ENCODE data around the gene SEMA4G.

- no peak for TF ChIP-seq BHLHE40 (IDR thresholded peaks at IDR 0.05; ENCODE audit: low read depth, low read length)
- no peak for TF ChIP-seq ELK1 (IDR thresholded peaks at IDR 0.05; ENCODE audit: low read depth, low read length)
- no peak for TF ChIP-seq CTCF (IDR thresholded peaks at IDR 0.05)
- no peak for TF ChIP-seq MAFK (IDR thresholded peaks at IDR 0.05; ENCODE audit: partially characterized antibody)
- TF ChIP-seq RAD21 (conservative IDR thresholded peaks at IDR 0.05 in 1 of 2, IDR thresholded peaks at IDR 0.05 in 1 of 2), result no peak
- TF ChIP-seq NFE2L2 (conservative IDR thresholded peaks at IDR 0.05; ENCODE audit: low read length), result no peak
- TF ChIP-seq, protein P1, sequence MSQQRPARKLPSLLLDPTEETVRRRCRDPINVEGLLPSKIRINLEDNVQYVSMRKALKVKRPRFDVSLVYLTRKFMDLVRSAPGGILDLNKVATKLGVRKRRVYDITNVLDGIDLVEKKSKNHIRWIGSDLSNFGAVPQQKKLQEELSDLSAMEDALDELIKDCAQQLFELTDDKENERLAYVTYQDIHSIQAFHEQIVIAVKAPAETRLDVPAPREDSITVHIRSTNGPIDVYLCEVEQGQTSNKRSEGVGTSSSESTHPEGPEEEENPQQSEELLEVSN (IDR thresholded peaks at IDR 0.05; ENCODE audit: borderline replicate concordance, low read depth), result no peak
- no peak for TF ChIP-seq NR3C1 (IDR thresholded peaks at IDR 0.05)
Observed at GRCh38 chr10:100945754-100946153, 23.6 kb upstream of the SEMA4G start.

Data from A549 (cell line).